Endothelial cell of umbilical vein (primary cell): ENCODE results near the gene TTC13. TPM values are rescaled to one million over a fixed set of nuclear protein-coding genes. Genes with fewer than 3 reads are reported as not detected.

Experiments
- BruUV-seq: library from RNA; stranded (reverse); fragments of 400-500 nt; replicated peaks from 2 replicates; lab custom pipeline; 2021; lab: Mats Ljungman, UMichigan
- CTCF ChIA-PET: fragments of 300-600, 350-600 bp; sonication (Branson Sonifier 250); formaldehyde crosslinking; loops from one replicate; lab custom pipeline; 2021; ENCODE audit warnings: antibody characterized with exemption, inconsistent platforms; lab: Charles Lee
- POLR2A ChIA-PET: fragments of 300-600, 350-600 bp; sonication (Branson Sonifier 250); formaldehyde crosslinking; loops from one replicate; lab custom pipeline; 2021; ENCODE audit warnings: antibody characterized with exemption, inconsistent platforms; lab: Charles Lee
- DNase-seq: peaks from one replicate; pipeline ENCODE4 v3.0.0-alpha.2; 2011; ENCODE audit warnings: low read depth, low spot score
- FAIRE-seq: peaks from 2 replicates; lab custom pipeline; 2011; peaks lifted over from hg19 to GRCh38; lab: Jason Lieb, UNC
- H2AFZ ChIP-seq: 2 replicates; pipeline ENCODE4 v1.6.0; 2012; ENCODE audit warnings: low read depth, low read length, control low read depth, inconsistent platforms
- H3K27ac ChIP-seq: 2 replicates; pipeline ENCODE4 v1.5.1; 2011; ENCODE audit warnings: low read depth, mild to moderate bottlenecking, control low read depth, low read length, moderate library complexity; ENCODE audit not compliant: insufficient read depth
- H3K27me3 ChIP-seq, 2 experiments: 2 replicates each; pipeline versions ENCODE4 v1.6.0 to v1.6.1; 2011; ENCODE audit warnings: low read length in 2 of 2, mixed read lengths in 1 of 2; ENCODE audit not compliant: control insufficient read depth in 2 of 2, insufficient read depth in 2 of 2
- H3K36me3 ChIP-seq, 2 experiments: 2 replicates in 1 of 2; 3 replicates in 1 of 2; pipeline ENCODE4 v1.5.1; 2011; ENCODE audit warnings: low read length in 2 of 2, mild to moderate bottlenecking in 1 of 2, moderate library complexity in 1 of 2; ENCODE audit not compliant: control insufficient read depth in 2 of 2, insufficient read depth in 2 of 2; ENCODE audit errors: extremely low read depth in 1 of 2
- H3K4me1 ChIP-seq: 3 replicates; pipeline ENCODE4 v1.5.1; 2011; ENCODE audit warnings: mild to moderate bottlenecking, low read length; ENCODE audit not compliant: control insufficient read depth, insufficient read depth; ENCODE audit errors: extremely low read depth
- H3K4me2 ChIP-seq: 2 replicates; pipeline ENCODE4 v1.6.1; 2011; ENCODE audit warnings: low read length, control low read depth, mixed read lengths; ENCODE audit not compliant: insufficient read depth
- H3K4me3 ChIP-seq, 3 experiments: fragments of 200-600 bp in 1 of 3; sonication (generic), shearing (Covaris generic) in 1 of 3; replicated peaks in 1 of 3; 2 replicates each; pipeline ENCODE4 v1.5.1; 2011 to 2016; ENCODE audit warnings: control low read depth in 3 of 3, low read length in 3 of 3, mild to moderate bottlenecking in 2 of 3, inconsistent platforms in 1 of 3, low read depth in 1 of 3, moderate library complexity in 1 of 3; ENCODE audit not compliant: insufficient read depth in 1 of 3
- H3K79me2 ChIP-seq: 2 replicates; pipeline ENCODE4 v1.6.0; 2012; ENCODE audit warnings: low read length, inconsistent platforms; ENCODE audit not compliant: control insufficient read depth, insufficient read depth
- H3K9ac ChIP-seq: replicated peaks from 2 replicates; pipeline ENCODE3; 2011; ENCODE audit warnings: low read length, control low read depth; ENCODE audit not compliant: insufficient read depth; ENCODE audit errors: extremely low read depth
- H3K9me1 ChIP-seq: replicated peaks from 3 replicates; pipeline ENCODE4 v1.6.0; 2011; ENCODE audit warnings: mild to moderate bottlenecking, low read length; ENCODE audit not compliant: control insufficient read depth, insufficient read depth; ENCODE audit errors: extremely low read depth
- H3K9me3 ChIP-seq: replicated peaks from 2 replicates; pipeline ENCODE4 v1.5.1; 2012; ENCODE audit warnings: low read length, inconsistent platforms; ENCODE audit not compliant: control insufficient read depth, insufficient read depth
- H4K20me1 ChIP-seq: replicated peaks from 2 replicates; pipeline ENCODE3; 2011; ENCODE audit warnings: mild to moderate bottlenecking, low read length; ENCODE audit not compliant: control insufficient read depth, insufficient read depth; ENCODE audit errors: extremely low read depth
- CTCF ChIP-seq, 2 donors: IDR thresholded peaks; 1 replicate in 1 of 2; 2 replicates in 1 of 2; pipeline ENCODE4 v1.5.1; 2011; ENCODE audit warnings: low read length in 2 of 2, mild to moderate bottlenecking in 2 of 2, moderate library complexity in 2 of 2, control low read depth in 1 of 2, inconsistent platforms in 1 of 2, low read depth in 1 of 2; ENCODE audit not compliant: insufficient read depth in 1 of 2; ENCODE audit errors: extremely low read depth in 1 of 2
- EZH2 ChIP-seq: IDR thresholded peaks from 2 replicates; pipeline ENCODE4 v1.6.1; 2012; ENCODE audit warnings: borderline replicate concordance, low read depth, mild to moderate bottlenecking, moderate library complexity, low read length, inconsistent platforms; ENCODE audit not compliant: severe bottlenecking
- FOS ChIP-seq: IDR thresholded peaks from 2 replicates; pipeline ENCODE4 v1.6.1; 2011; ENCODE audit warnings: mild to moderate bottlenecking, low read length, moderate library complexity, borderline replicate concordance; ENCODE audit not compliant: insufficient read depth
- GATA2 ChIP-seq: IDR thresholded peaks from 2 replicates; pipeline ENCODE4 v1.7.0; 2011; ENCODE audit warnings: low read depth, mild to moderate bottlenecking, moderate library complexity, mixed read lengths, low read length; ENCODE audit not compliant: insufficient read length, insufficient read depth
- JUN ChIP-seq: IDR thresholded peaks from 2 replicates; pipeline ENCODE4 v1.6.1; 2011; ENCODE audit warnings: borderline replicate concordance, low read depth; ENCODE audit not compliant: insufficient read length, insufficient read depth
- MYC ChIP-seq: IDR thresholded peaks from one replicate; pipeline ENCODE4 v1.6.1; 2011; ENCODE audit warnings: mild to moderate bottlenecking, low read depth, low read length
- POLR2A ChIP-seq: IDR thresholded peaks from 2 replicates; pipeline ENCODE4 v1.6.1; 2012; ENCODE audit warnings: low read depth, mild to moderate bottlenecking, control low read depth, low read length
- POLR2AphosphoS5 ChIP-seq: IDR thresholded peaks from 2 replicates; pipeline ENCODE4 v1.6.1; 2012; ENCODE audit warnings: low read depth, mild to moderate bottlenecking, control low read depth, low read length, moderate library complexity; ENCODE audit not compliant: insufficient read depth
- dilution Hi-C: fragments of 300-500 bp; cut with MboI; formaldehyde crosslinking; loops from one replicate; pipeline ENCODE4 v1.15.0; 2019; ENCODE audit warnings: low sequenced_read_pairs; ENCODE audit not compliant: extremely low pct_ligation_motif_present
- intact Hi-C: fragments of 100-400 bp; cut with micrococcal nuclease; formaldehyde crosslinking; loops from one replicate; pipeline ENCODE4 v1.10.0; 2022
- polyA plus RNA-seq, 4 experiments: library from polyadenylated mRNA; depleted of rRNA in 3 of 4; stranded (reverse) in 3 of 4; unstranded in 1 of 4; fragments of >200 nt; gene quantifications; 2 replicates each; pipeline versions ENCODE4 v1.2.1 to v1.2.3, GENCODE V29; 2011 to 2012; ENCODE audit warnings: missing spikeins in 1 of 4
- total RNA-seq: library from RNA; stranded (reverse); gene quantifications from 2 replicates; pipeline ENCODE4 v1.2.3, GENCODE V29; 2021
- TF ChIP-seq, protein P1 (sequence below): IDR thresholded peaks from 2 replicates; pipeline ENCODE4 v1.6.1; 2011; ENCODE audit not compliant: insufficient read depth, insufficient read length

TTC13 gene
- total and polyA plus RNA-seq, 2 donors (not counting 3 experiments of a cell fraction or from before 2014, with no cell fraction given), result 8.8 to 23.9 TPM

DNA sequence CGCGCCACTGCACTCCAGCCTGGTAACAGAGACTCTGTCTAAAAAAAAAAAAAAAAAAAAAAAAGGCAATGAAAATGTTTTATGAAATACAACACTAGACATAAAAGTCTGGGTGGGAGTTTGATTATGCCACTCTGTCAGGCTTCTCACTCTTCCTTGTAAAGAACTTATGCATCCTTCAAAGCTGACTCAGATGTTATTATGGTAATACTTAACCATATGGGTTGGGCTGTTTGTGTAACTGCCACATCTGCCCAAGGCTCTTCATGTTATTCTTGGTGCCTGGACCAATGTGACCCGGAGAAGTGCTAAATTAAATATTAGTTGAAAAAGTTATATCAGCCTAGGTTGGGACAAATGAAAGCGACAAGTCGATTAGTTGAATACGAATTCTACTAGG lies 37.6 kb upstream of the TTC13 start:
- Histone ChIP-seq H3K9me1 (no peaks in the 10 kb centered on the region), H3K36me3 (peaks cover 0 to 4% of the 10 kb centered on the region in 2 experiments), H4K20me1 (no peaks in the 10 kb centered on the region), H3K27ac (no peak overlapping the region), H3K27me3 (no peaks in the 10 kb centered on the region), H3K4me2 (no peak overlapping the region), H3K4me1 (peaks cover 7% of the 10 kb centered on the region), H3K4me3 (no peak overlapping the region), H3K79me2 (no peaks in the 10 kb centered on the region), H3K9ac (no peak overlapping the region), H2AFZ (no peak overlapping the region), H3K9me3 (no peaks in the 10 kb centered on the region)
- intact Hi-C loops (no loop called here), dilution Hi-C loops (no loop called here)
- FAIRE-seq (no peak), DNase-seq (no peak)
- BruUV-seq, result no TSS peak
- TF ChIP-seq POLR2AphosphoS5 (no peak), GATA2 (no peak), POLR2A (no peak), JUN (no peak), MYC (no peak), FOS (no peak), CTCF (IDR thresholded peaks at IDR 0.05; ENCODE audit: extremely low read depth in 1 of 2, insufficient read depth in 1 of 2, low read depth in 1 of 2, low read length in 2 of 2) (no peak), EZH2 (no peak)
- TF ChIP-seq, protein P1, sequence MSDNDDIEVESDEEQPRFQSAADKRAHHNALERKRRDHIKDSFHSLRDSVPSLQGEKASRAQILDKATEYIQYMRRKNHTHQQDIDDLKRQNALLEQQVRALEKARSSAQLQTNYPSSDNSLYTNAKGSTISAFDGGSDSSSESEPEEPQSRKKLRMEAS, result no peak
- ChIA-PET POLR2A (no interaction called here), CTCF (interaction anchor here (1.6 kb wide), 1 partner anchor 75 kb away, joined by 4 read pairs; no protein-coding TSS in a partner anchor)
